Neural progenitor cell (in vitro differentiated cells): ENCODE data around the gene SPRING1.

Experiments used
- EZH2 ChIP-seq: fragments of 200-600 bp; sonication (generic); IDR thresholded peaks from 2 replicates; pipeline ENCODE4 v1.6.1; 2017; ENCODE audit warnings: antibody characterized with exemption, mild to moderate bottlenecking, moderate library complexity
- EZH2phosphoT487 ChIP-seq: fragments of 200-600 bp; sonication (generic); IDR thresholded peaks from 2 replicates; pipeline ENCODE4 v1.6.1; 2017; ENCODE audit warnings: antibody characterized with exemption
- TF ChIP-seq, protein P1 (sequence below): fragments of 200-600 bp; sonication (generic); IDR thresholded peaks from 2 replicates; pipeline ENCODE4 v1.5.1; 2017; ENCODE audit warnings: antibody characterized with exemption, mild to moderate bottlenecking

DNA sequence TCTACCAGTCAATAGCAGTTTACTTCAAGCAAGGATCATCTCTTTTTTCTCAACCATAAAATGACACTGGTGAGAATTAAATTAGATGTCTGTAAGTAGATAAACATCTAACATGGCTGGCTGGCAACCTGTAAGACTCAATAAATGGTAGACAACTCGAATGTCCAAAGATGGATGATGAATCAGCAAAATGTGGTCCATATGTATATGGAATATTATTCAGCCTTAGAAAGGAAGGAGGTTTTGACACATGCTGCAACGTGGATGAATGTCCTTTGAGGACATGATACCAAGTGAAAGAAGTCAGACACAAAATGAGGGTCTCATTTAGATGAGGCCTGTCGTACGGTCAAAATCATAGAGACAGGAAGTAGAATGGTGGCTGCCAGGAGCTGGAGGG lies 46.2 kb downstream of the SPRING1 start:
- TF ChIP-seq EZH2 = no peak
- TF ChIP-seq, protein P1, sequence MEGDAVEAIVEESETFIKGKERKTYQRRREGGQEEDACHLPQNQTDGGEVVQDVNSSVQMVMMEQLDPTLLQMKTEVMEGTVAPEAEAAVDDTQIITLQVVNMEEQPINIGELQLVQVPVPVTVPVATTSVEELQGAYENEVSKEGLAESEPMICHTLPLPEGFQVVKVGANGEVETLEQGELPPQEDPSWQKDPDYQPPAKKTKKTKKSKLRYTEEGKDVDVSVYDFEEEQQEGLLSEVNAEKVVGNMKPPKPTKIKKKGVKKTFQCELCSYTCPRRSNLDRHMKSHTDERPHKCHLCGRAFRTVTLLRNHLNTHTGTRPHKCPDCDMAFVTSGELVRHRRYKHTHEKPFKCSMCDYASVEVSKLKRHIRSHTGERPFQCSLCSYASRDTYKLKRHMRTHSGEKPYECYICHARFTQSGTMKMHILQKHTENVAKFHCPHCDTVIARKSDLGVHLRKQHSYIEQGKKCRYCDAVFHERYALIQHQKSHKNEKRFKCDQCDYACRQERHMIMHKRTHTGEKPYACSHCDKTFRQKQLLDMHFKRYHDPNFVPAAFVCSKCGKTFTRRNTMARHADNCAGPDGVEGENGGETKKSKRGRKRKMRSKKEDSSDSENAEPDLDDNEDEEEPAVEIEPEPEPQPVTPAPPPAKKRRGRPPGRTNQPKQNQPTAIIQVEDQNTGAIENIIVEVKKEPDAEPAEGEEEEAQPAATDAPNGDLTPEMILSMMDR = no peak
- no peak for TF ChIP-seq EZH2phosphoT487
